Measurements from ENCODE around the gene COL27A1.

The COL27A1 gene

GRCh38 chr9:114287001-114287762, 131.8 kb downstream of the COL27A1 start:
- DNase-seq (ENCODE audit: low read depth in 2 of 2): no peak

- DNase-seq (ENCODE audit: low read depth in 2 of 2): no peak
Observed at GRCh38 chr9:114287763-114288192, 132.4 kb downstream of the COL27A1 start.

- no peak for DNase-seq (ENCODE audit: low read depth in 2 of 2)
Observed at GRCh38 chr9:114288193-114289091, 133.1 kb downstream of the COL27A1 start.

GRCh38 chr9:114289106-114289505, 133.8 kb downstream of the COL27A1 start:
- DNase-seq (ENCODE audit: low read depth in 2 of 2): no peak

- no peak for DNase-seq (ENCODE audit: low read depth in 2 of 2)
Observed at GRCh38 chr9:114289571-114290481, 134.5 kb downstream of the COL27A1 start.

GRCh38 chr9:114290561-114290986, 135.2 kb downstream of the COL27A1 start:
- no peak for DNase-seq (ENCODE audit: low read depth in 2 of 2)

GRCh38 chr9:114291064-114291474, 135.7 kb downstream of the COL27A1 start:
- peak; percentile 45 to 77 for DNase-seq (ENCODE audit: low read depth in 2 of 2)

- DNase-seq (ENCODE audit: low read depth in 2 of 2): no peak
Observed at GRCh38 chr9:114291886-114292590, 136.7 kb downstream of the COL27A1 start.

- no peak for DNase-seq (ENCODE audit: low read depth in 2 of 2)
Observed at GRCh38 chr9:114294664-114295063, 139.3 kb downstream of the COL27A1 start.

- no peak for DNase-seq (ENCODE audit: low read depth in 2 of 2)
Observed at GRCh38 chr9:114296338-114296737, 141.0 kb downstream of the COL27A1 start.

- DNase-seq (ENCODE audit: low read depth in 2 of 2): no peak
Observed at GRCh38 chr9:114299286-114300152, 144.2 kb downstream of the COL27A1 start.

- no peak for DNase-seq (ENCODE audit: low read depth in 2 of 2)
Observed at GRCh38 chr9:114300153-114300845, 145.0 kb downstream of the COL27A1 start.

GRCh38 chr9:114300846-114301797, 145.8 kb downstream of the COL27A1 start:
- DNase-seq (ENCODE audit: low read depth in 2 of 2): no peak

GRCh38 chr9:114301798-114302565, 146.6 kb downstream of the COL27A1 start:
- no peak for DNase-seq (ENCODE audit: low read depth in 2 of 2)

GRCh38 chr9:114302727-114303126, 147.4 kb downstream of the COL27A1 start:
- no peak for DNase-seq (ENCODE audit: low read depth in 2 of 2)

- no peak for DNase-seq (ENCODE audit: low read depth in 2 of 2)
Observed at GRCh38 chr9:114303571-114303970, 148.2 kb downstream of the COL27A1 start.

- DNase-seq (ENCODE audit: low read depth in 2 of 2): no peak
Observed at GRCh38 chr9:114303977-114304376, 148.6 kb downstream of the COL27A1 start.
